ENCODE data around the gene NDUFAB1. TPM values are rescaled to one million over a fixed set of nuclear protein-coding genes. Genes with fewer than 3 reads are reported as not detected.
"Not testable (repeated sequence)": the region's sequence is repeated elsewhere in the genome, so short reads cannot be mapped to it uniquely, and the experiment has no call there.

NDUFAB1 gene
- 100 to 1,000 TPM in 1 of 3 donors, 10 to 100 TPM in 2; 91.5 to 104 (median 96.1) TPM for polyA plus RNA-seq (ENCODE audit: insufficient read length in 3 of 3)
- long read RNA-seq, donor 1, transcript NDUFAB1-201 (5 exons, 717 nt): major isoform, 94 of 100 reads
- long read RNA-seq, donor 1, partial matches to known transcripts: 5 of 100 reads
- long read RNA-seq, donor 1, other reads (novel, unspliced or antisense): 0 of 100 reads
- long read RNA-seq, donor 2, transcript NDUFAB1-201 (5 exons, 717 nt): major isoform, 135 of 141 reads
- long read RNA-seq, donor 2, partial matches to known transcripts: 5 of 141 reads
- long read RNA-seq, donor 2, other reads (novel, unspliced or antisense): 0 of 141 reads
- long read RNA-seq, donor 3, transcript NDUFAB1-201 (5 exons, 717 nt): major isoform, 107 of 124 reads
- long read RNA-seq, donor 3, partial matches to known transcripts: 14 of 124 reads
- long read RNA-seq, donor 3, other reads (novel, unspliced or antisense): 0 of 124 reads
- long read RNA-seq, donor 4, transcript NDUFAB1-201 (5 exons, 717 nt): major isoform, 121 of 143 reads
- long read RNA-seq, donor 4, partial matches to known transcripts: 22 of 143 reads
- long read RNA-seq, donor 4, other reads (novel, unspliced or antisense): 0 of 143 reads
- long read RNA-seq, donor 5, transcript NDUFAB1-201 (5 exons, 717 nt): major isoform, 75 of 75 reads
- long read RNA-seq, donor 5, partial matches to known transcripts: 0 of 75 reads
- long read RNA-seq, donor 5, other reads (novel, unspliced or antisense): 0 of 75 reads
- long read RNA-seq, donor 6, transcript NDUFAB1-201 (5 exons, 717 nt): major isoform, 83 of 94 reads
- long read RNA-seq, donor 6, partial matches to known transcripts: 11 of 94 reads
- long read RNA-seq, donor 6, other reads (novel, unspliced or antisense): 0 of 94 reads
- long read RNA-seq, donor 7, transcript NDUFAB1-201 (5 exons, 717 nt): major isoform, 125 of 146 reads
- long read RNA-seq, donor 7, partial matches to known transcripts: 19 of 146 reads
- long read RNA-seq, donor 7, other reads (novel, unspliced or antisense): 0 of 146 reads
- long read RNA-seq, donor 8, transcript NDUFAB1-201 (5 exons, 717 nt): major isoform, 27 of 28 reads
- long read RNA-seq, donor 8, partial matches to known transcripts: 0 of 28 reads
- long read RNA-seq, donor 8, other reads (novel, unspliced or antisense): 0 of 28 reads
- long read RNA-seq, donor 9, transcript NDUFAB1-201 (5 exons, 717 nt): major isoform, 141 of 148 reads
- long read RNA-seq, donor 9, partial matches to known transcripts: 5 of 148 reads
- long read RNA-seq, donor 9, other reads (novel, unspliced or antisense): 0 of 148 reads
- long read RNA-seq, donor 10, transcript NDUFAB1-201 (5 exons, 717 nt): major isoform, 83 of 89 reads
- long read RNA-seq, donor 10, partial matches to known transcripts: 0 of 89 reads
- long read RNA-seq, donor 10, other reads (novel, unspliced or antisense): 0 of 89 reads
- long read RNA-seq, donor 11, transcript NDUFAB1-201 (5 exons, 717 nt): major isoform, 76 of 89 reads
- long read RNA-seq, donor 11, partial matches to known transcripts: 13 of 89 reads
- long read RNA-seq, donor 11, other reads (novel, unspliced or antisense): 0 of 89 reads
- long read RNA-seq, donor 12, transcript NDUFAB1-201 (5 exons, 717 nt): major isoform, 126 of 133 reads
- long read RNA-seq, donor 12, partial matches to known transcripts: 6 of 133 reads
- long read RNA-seq, donor 12, other reads (novel, unspliced or antisense): 0 of 133 reads
- long read RNA-seq, donor 13, transcript NDUFAB1-201 (5 exons, 717 nt): major isoform, 41 of 52 reads
- long read RNA-seq, donor 13, partial matches to known transcripts: 10 of 52 reads
- long read RNA-seq, donor 13, other reads (novel, unspliced or antisense): 0 of 52 reads
- long read RNA-seq, donor 14: 0 reads
- long read RNA-seq, donor 15: 0 reads
- long read RNA-seq, donor 16, transcript NDUFAB1-201 (5 exons, 717 nt): major isoform, 114 of 129 reads
- long read RNA-seq, donor 16, partial matches to known transcripts: 15 of 129 reads
- long read RNA-seq, donor 16, other reads (novel, unspliced or antisense): 0 of 129 reads

DNA sequence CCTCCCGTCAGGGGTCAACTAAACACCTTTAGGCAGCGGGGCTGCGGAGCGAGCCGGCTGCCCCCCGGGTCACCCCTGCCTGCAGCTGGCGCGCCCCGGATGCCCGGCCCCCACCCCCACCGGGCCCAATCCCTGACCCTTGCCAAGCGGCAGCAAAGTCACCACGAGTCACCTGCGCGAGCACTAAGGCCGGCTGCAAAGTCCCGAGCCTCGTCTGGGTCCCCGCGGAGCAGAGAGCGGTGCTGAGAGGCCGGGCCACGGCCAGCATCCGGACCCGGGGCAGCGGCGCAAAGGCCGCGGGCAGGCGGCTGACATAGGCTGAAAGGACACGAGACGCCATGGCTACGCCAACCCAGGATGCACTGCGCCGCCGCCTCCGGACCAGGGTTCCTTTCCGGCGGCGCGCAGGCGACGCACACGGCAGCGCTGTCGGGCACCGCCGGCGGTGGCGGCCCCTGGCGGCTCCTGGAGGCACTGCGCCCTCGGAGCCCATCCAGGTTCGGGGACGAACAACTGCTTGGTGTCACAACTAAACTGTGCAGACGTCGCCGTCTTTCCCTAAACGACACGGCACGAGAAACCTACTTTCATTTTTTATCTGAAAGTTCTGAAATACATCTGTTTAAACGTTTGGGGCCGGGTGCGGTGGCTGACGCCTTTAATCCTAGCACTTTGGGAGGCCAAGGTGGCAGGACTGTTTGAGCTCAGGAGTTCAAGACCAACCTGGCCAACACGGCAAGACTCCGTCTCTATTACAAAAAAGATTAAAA, at the start of gene NDUFAB1:
TSS of gene NDUFAB1 (minus strand) at position 366 of the 770 bp plus-strand sequence. CDS start at position 340, 26 bp downstream.
- DNase-seq: peak; percentile 88

DNA sequence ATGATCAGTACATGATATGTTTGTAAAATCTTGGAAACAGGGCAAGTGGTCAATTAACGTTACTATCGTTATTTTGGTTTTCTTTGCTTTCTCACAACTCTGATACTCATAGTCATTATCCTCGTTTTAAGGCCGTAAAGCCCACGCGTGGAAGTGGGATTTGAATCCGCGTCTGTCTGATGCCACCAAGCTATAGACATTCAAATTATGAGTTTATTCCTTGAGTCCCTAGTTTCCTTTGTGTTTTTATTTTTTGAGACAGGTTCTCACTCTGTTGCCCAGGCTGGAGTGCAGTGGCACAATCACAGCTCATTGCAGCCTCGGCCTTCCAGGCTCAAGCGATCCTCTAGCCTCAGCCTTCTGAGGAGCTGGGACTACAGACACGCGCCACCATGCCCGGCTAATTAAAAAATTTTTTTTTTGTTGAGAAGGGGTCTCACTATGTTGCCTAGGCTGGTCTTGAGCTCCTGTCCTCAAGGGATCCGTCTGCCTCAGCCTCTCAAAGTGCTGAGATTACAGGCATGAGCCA, 46.2 kb upstream of the NDUFAB1 start:
- no peak for DNase-seq

DNA sequence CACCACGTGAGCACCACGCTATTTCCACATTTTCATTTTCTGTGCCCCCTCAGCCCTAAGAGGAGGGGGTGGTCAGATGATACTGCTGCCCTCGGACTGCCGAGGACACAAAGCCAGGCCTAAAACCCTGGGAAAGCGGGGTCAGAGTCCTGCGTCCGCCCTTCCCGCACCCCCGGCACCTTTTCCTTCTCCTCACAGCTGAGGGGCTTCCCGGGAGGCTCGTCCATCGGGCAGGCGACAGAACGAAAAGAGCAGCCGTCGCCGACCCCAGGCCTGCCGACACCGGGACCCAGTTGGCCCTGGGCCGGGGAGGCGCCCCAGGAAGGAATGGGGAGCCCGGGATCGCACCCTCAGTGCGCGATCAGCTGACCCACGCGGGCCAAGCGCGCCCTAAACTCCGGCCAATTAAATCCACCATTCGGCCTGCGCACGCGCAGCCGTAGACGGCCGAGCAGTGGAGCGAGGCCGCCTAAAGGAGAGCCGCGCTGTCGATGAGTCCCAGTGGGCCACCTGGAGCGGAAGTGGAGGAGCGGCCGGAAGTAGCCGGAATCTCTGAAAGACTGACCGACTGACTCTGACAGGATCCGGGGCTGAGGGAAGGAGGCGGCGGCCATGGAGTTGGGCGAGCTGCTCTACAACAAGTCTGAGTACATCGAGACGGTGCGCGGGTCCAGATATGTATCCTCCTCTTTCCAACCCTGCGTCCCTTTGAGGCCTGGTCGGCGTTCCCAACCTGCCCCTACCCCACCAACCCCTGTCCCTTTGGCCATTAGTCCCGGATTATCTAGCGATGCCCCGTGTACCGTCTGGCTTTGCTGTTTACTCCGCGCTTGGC, 45.0 kb upstream of the NDUFAB1 start, which contains the start of the genes DCTN5 and PALB2:
TSS of gene DCTN5 (plus strand) at position 536 of the 835 bp plus-strand sequence. CDS start at position 613, 77 bp downstream.
TSS of gene PALB2 (minus strand) at position 380 of the 835 bp plus-strand sequence. CDS start at position 227, 153 bp downstream.
- DNase-seq: peak; percentile 93

DNA sequence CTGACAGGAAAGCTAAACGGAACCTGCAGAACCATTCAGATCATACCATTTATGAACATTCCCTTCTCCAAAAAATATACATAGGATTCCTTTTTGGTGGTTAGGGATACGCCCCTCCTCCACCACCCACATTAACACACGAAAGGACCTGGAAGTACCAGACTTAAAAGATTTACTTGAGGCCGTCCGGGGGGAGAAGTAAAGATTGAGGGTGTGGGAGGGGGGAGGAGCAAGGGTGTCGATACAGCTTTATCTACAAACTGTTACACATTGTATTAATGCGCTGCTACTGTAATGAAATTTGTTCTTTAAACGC, 44.5 kb upstream of the NDUFAB1 start:
- no peak for DNase-seq

DNA sequence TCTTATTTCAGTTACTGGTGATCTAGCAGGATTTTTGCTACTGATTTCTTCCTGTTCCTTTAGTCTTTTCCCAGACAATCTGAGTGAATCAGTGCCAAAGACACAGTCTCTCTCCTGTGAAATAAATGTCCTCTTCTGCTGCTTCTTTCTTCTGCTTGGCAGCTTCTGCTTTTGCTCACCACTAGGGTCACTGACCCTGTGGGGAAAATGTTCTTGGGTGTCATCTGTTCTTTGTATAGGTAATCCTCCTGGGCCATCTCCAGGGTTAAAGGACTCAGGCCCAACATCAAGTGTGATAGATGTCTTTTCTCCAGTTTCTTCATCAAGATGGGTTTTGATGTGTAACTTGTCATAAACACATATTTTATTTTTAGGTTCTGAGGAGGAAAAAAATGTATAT, 39.8 kb upstream of the NDUFAB1 start:
- no peak for DNase-seq

DNA sequence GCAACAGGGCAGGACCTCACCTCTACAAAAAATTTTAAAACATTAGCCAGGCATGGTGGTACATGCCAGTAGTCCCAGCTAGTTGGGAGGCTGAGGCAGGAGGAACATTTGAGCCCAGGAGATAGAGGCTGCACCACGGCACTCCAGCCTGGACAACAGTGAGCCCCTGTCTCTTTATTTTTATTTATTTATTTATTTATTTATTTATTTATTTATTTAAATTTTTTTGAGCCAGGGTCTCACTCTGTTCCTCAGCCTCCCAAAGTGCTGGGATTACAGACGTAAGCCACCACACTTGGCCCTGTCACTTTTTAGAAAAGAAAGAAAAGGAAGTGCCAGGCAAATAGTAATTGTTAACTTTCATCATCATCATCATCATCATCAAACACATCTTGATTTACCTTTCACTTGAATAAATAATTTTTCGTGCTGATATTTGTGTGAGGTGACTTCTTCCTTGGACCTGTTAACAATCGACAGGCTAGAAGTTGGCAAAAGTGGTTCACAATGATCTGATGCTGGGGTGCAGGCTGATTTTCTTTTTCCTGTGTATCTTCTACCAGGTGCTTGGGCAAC, 38.4 kb upstream of the NDUFAB1 start:
- no peak for DNase-seq

DNA sequence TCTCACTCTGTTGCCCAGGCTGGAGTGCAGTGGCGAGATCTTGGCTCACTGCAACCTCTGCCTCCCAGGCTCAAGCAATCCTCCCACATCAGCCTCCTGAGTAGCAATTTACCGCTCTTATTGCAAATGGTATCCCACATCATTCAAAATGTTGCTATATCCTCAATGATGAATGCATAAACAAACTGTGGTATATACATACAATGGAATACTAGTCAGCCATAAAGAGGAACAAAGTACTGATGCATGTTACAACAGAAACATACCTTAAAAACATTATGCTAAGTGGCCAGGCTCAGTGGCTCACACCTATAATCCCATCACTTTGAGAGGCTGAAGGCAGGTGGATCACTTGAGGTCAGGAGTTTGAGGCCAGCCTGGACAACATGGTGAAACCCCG, 35.8 kb upstream of the NDUFAB1 start:
- not testable (repeated sequence) for DNase-seq

DNA sequence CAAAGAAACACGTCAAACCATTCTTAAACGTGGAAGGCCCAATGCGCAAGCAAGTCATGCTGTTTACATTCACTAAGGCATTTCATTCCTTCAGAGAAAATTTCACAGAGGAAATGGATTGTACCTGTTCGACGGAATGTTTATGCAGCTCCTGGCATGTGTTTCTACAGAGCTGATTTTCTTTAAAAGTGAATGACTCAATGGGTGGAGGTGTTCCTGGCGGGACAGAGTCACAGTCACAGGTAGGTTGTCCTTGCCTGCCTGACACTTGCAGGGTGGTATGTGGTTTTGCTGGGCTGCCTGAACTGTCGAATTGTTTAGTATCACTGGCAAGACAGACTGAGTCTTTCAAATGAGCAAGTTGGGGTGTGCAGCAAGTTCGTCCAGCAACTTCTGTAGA, 33.4 kb upstream of the NDUFAB1 start:
- no peak for DNase-seq

DNA sequence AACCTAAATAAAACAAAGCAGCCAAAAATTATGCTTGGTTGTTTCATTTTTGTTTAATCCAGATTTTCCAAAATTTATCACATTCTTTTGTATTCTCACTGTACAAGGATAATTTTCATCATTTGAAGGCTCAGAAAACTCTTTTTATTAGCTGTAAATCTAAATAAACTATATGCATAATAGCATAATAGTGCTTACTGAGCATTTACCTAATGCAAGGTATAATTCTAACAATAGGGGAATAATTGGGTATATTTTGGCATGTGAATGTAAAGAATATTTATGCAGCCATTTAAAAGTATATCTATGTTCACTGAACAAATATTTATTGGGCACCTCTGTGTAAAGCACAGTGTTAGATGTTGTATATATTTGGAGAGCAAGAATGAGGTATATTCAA, 28.0 kb upstream of the NDUFAB1 start:
- no peak for DNase-seq

DNA sequence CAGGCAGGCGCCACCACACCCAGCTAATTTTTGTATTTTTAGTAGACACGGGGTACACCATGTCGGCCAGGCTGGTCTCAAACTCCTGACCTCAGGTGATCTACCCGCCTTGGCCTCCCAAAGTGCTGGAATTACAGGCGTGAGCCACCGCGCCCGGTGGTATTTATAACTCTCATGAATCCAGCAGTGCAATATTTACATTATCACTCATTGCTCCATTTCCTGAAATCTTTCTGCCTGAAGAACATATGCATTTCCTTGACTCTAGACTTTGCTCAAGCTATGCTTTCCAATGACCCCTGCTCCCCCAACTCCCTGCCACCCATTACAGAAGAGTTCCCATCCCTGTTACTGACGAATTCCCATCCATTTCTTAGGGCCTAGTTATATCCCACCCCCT, 19.7 kb upstream of the NDUFAB1 start:
- DNase-seq: no peak

DNA sequence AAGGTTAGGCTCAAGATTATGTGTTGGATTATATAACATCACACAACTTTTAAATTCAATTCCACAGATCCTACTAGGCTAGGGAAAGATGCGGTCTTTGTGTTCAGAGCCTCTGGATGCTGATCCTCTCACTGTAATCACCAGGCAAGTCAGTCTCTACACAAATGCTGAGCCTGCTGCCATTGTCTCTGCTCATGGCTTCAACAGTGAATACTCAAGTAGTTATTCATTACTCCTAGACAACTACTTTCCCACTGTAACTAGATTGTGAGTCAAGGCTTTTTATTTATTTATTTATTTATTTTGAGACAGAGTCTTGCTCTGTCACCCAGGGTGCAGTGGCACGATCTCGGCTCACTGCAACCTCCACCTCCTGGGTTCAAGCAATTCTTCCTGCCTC, 15.8 kb upstream of the NDUFAB1 start:
- no peak for DNase-seq

DNA sequence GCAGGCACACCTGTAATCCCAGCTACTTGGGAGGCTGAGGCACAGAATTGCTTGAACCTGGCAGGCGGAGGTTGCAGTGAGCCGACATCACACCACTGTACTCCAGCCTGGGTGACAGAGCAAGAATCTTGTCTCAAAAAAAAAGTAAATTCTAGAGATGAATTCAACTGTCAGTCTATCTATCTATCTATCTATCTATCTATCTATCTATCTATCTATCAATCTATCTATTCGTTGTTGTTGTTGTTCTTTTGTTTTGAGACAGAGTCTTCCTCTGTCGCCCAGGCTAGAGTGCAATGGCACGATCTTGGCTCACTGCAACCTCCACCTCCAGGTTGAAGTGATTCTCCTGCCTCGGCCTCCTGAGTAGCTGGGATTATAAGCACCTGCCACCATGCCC, 14.8 kb upstream of the NDUFAB1 start:
- DNase-seq: not testable (repeated sequence)

DNA sequence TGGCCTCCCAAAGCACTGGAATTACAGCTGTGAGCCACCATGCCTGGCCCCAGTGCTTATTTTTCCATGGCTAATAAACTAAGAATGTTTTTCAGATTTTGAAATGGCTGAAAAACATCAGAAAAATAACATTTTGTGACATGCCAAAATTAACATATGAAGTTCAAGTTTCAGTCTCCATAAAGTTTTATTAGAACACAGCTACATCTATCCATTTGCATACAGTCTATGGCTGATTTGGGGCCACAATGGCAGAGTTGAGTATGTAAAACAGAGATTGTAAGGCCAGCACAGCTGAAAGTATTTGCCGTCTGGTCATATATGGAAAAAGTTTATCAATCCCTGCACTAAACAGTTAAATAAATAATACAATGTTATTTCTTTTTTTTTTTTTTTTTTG, 13.8 kb upstream of the NDUFAB1 start:
- DNase-seq: no peak

DNA sequence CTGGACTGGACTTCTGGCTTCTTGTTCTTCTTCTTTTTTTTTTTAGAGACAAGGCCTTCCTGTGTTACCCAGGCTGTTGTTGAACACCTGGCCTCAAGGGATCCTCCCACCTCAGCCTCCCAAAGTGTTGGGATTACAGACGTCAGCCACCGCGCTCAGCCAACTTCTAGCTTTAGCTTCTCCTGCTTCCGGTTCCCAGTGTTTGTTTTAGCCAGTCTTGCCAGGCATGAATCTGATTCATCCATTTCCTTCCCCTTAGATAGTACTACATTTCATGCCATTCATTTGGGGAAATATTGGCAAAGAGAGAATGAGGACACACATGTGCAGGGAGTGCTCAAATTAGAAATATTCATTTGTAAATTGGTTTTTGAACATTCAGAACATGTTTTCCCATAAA, 12.1 kb upstream of the NDUFAB1 start:
- DNase-seq: no peak

DNA sequence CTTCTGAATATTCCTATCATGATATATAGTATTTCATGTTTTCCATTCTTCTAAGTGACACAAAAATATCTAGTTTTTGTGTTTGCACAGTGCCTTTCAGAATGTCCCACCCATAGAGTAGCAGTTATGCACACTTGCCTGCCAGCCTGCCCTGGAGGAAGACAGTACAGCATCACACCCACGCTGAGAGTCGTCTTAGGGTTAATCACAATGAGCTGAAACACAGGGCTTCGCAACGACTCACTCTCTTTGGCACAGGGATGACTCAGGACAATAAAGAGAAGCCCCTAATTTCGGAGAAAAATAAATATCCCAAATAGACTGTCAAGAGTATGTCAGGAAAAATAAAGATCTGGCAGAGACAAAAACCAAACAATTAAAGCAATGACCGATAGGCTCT, 11.6 kb upstream of the NDUFAB1 start:
- DNase-seq: no peak

DNA sequence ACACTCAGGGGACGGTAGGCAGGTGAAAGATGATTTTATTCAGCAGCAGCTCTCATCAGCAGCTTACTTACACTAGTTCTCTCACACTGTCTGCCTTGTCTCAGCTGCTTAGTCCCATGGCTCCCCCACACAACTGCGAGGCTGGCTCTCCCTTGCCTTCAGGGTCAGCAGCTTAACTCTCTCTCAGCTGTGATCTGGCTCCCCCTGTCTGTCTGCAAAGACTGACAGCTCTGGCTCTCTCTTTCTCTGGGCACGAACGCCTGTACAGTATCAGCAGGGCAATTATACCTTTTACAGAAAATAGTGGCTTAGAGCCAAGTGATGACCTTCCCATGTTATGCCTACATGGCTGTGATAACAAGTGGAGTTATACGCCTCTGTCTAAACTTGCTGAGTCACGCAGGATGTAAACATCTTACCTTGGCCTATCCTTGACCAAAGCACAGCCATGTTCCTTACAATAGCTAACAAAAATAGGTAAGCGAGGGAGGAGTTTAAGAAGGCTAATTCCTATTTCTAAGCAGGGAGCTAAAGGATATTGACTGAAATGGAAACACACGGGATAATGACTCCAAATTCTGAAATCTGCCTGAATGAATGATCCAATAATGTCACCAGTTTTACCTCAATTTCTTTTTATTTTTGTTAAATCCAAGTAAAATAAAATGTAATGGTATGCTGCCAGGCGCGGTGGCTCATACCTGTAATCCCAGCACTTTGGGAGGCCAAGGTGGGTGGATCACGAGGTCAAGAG, 1.1 kb upstream of the NDUFAB1 start:
- DNase-seq: no peak
